ENCODE measurements around the gene PCDHA3.

GRCh38 chr5:140842798-140843733, 42.2 kb downstream of the PCDHA3 start:
- no peak for TF ChIP-seq EZH2 (IDR thresholded peaks at IDR 0.05)
- no peak for TF ChIP-seq POLR2AphosphoS5 (IDR thresholded peaks at IDR 0.05; ENCODE audit: borderline replicate concordance, low read depth, low read length)
- TF ChIP-seq FOXP2 (optimal IDR thresholded peaks at IDR 0.05; ENCODE audit: control extremely low read depth, extremely low read length, insufficient read depth), result no peak

Measured in SK-N-MC (cell line).